Measurements from ENCODE around the gene NELFE. TPM values are rescaled to one million over a fixed set of nuclear protein-coding genes. Genes with fewer than 3 reads are reported as not detected.
"Not testable (repeated sequence)": the region's sequence is repeated elsewhere in the genome, so short reads cannot be mapped to it uniquely, and the experiment has no call there.

The NELFE gene
- total and polyA plus RNA-seq, 5 experiments from 2014 or later: 41.7 to 68.6 (median 55.9) TPM

DNA sequence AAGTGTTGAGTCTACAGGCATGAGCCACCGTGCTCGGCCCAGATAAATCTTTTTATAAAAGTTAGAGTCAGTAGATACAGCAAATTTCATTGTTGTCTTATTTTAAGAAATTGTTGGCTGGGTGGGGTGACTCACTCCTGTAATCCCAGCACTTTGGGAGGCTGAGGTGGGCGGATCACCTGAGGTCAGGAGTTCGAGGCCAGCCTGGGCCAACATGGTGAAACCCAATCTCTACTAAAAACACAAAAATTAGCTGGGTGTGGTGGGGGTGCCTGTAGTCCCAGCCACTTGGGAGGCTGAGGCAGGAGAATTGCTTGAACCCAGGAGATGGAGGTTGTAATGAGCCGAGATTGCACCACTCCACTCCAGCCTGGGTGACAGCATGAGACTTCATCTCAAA lies 50.5 kb downstream of the NELFE start:
- ATAC-seq, H3K4me1 Mint-ChIP-seq, DNase-seq, H3K4me3 Mint-ChIP-seq, H3K36me3 Mint-ChIP-seq, H3K27me3 Mint-ChIP-seq, H3K9me3 Mint-ChIP-seq, H3K27ac Mint-ChIP-seq: not testable (repeated sequence)
- POLR2A ChIA-PET: interaction anchor here (0.7 to 2.0 kb wide), 3 partner anchors 10 to 41 kb away, joined by 4 to 8 read pairs (median 7); partner anchors contain the start of gene EHMT2

DNA sequence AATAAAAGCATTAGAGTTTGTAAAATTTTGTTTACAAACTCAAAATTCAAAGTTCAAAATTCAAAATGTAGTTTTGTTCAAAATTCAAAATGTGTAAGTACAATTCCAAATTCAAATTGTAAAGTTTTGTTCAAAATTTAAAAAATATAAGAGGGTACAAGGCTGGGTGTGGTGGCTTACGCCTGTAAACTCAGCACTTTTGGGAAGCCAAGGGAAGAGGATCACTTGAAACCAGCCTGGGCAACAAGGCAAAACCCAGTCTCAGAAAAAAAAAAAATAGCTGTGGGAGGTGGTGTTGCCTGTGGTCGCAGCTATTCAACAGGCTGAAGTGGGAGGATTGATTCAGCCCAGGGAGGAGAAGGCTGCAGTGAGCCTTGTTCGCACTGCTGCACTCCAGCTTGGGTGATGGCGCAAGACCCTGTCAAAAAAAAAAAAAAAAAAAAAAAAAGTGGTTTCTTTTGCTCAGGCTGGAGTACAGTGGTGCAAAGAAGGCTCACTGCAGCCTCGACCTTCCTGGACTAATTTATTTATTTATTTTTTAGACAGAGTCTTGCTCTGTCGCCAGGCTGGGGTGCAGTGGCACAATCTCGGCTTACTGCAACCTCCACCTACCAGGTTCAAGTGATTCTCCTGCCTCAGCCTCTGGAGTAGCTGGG lies 51.5 kb downstream of the NELFE start:
- H3K36me3 Mint-ChIP-seq: no peaks in the 10 kb centered on the region
- no peak overlapping the region for H3K4me3 Mint-ChIP-seq
- ATAC-seq (no peak), DNase-seq (no peak)
- peaks cover 0 to 5% (median 0%) of the 10 kb centered on the region in 5 donors for H3K27me3 Mint-ChIP-seq
- POLR2A ChIA-PET: interaction anchor here (1.1 kb wide), 1 partner anchor 10 kb away, joined by 7 read pairs; the partner anchor contains the start of gene EHMT2
- peaks cover 8 to 10% (median 9%) of the 10 kb centered on the region in 4 donors for H3K4me1 Mint-ChIP-seq
- H3K27ac Mint-ChIP-seq: no peak overlapping the region
- no peaks in the 10 kb centered on the region for H3K9me3 Mint-ChIP-seq

- peaks cover 8 to 15% (median 10%) of the 10 kb centered on the region in 4 donors for H3K4me1 Mint-ChIP-seq
Measured at GRCh38 chr6:31906727-31907126, 52.0 kb downstream of the NELFE start.

GRCh38 chr6:31906122-31906521 lies 52.6 kb downstream of the NELFE start:
- DNase-seq (no peak), ATAC-seq (no peak)
- H3K4me3 Mint-ChIP-seq: no peak overlapping the region
- H3K36me3 Mint-ChIP-seq: no peaks in the 10 kb centered on the region
- no peaks in the 10 kb centered on the region for H3K9me3 Mint-ChIP-seq
- peaks cover 8 to 15% (median 11%) of the 10 kb centered on the region in 4 donors for H3K4me1 Mint-ChIP-seq
- POLR2A ChIA-PET: no interaction called here
- no peak overlapping the region for H3K27ac Mint-ChIP-seq
- H3K27me3 Mint-ChIP-seq: peaks cover 0 to 5% (median 0%) of the 10 kb centered on the region in 5 donors

More at GRCh38 chr6:31906727-31907126, 52.0 kb downstream of the NELFE start:
- ATAC-seq, H3K27me3 Mint-ChIP-seq, POLR2A ChIA-PET, H3K36me3 Mint-ChIP-seq, H3K9me3 Mint-ChIP-seq, H3K27ac Mint-ChIP-seq, H3K4me3 Mint-ChIP-seq, DNase-seq: not testable (repeated sequence)

DNA sequence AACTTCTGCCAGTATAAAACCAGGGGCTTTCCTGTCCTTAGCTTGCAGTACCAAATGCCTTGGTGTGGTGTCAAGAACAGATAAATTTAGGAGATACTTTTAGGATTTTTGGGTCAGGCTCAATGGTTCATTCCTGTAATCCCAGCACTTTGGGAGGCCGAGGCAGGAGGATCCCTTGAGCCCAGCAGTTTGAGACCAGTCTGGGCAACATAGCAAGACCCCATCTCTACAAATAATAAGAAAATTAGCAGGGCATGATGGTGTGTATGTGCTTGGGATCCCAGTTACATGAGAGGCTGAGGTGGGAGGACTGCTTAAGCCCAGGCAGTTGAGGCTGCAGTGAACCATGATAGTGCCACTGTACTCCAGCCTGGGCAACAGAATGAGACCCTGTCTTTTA lies 53.7 kb downstream of the NELFE start:
- Mint-ChIP-seq H3K4me3 (peak overlapping the region in 1 of 10 donors; percentile 4), H3K27me3 (peaks cover 0 to 5% (median 0%) of the 10 kb centered on the region in 5 donors), H3K4me1 (peaks cover 10 to 15% (median 12%) of the 10 kb centered on the region in 4 donors), H3K9me3 (no peaks in the 10 kb centered on the region), H3K27ac (no peak overlapping the region), H3K36me3 (no peaks in the 10 kb centered on the region)
- POLR2A ChIA-PET: interaction anchor here (0.6 to 1.3 kb wide), 2 partner anchors 47 to 70 kb away, joined by 3 read pairs; no protein-coding TSS in a partner anchor
- DNase-seq (no peak), ATAC-seq (no peak)

GRCh38 chr6:31903957-31904356 lies 54.8 kb downstream of the NELFE start:
- H3K36me3 Mint-ChIP-seq: no peaks in the 10 kb centered on the region
- no peaks in the 10 kb centered on the region for H3K9me3 Mint-ChIP-seq
- ATAC-seq: no peak
- peak overlapping the region in 3 of 10 donors; percentile 1 to 17 (median 9) for H3K4me3 Mint-ChIP-seq
- DNase-seq: no peak
- peaks cover 18 to 25% (median 23%) of the 10 kb centered on the region in 4 donors for H3K4me1 Mint-ChIP-seq
- no peak overlapping the region for H3K27ac Mint-ChIP-seq
- POLR2A ChIA-PET: interaction anchor here (1.1 to 1.3 kb wide), 2 partner anchors 48 to 201 kb away, joined by 3 read pairs; partner anchors contain the start of gene ABHD16A
- peaks cover 0 to 5% (median 0%) of the 10 kb centered on the region in 5 donors for H3K27me3 Mint-ChIP-seq

Small RNA genes lying within 50 kb of the gene (microRNA-seq; reads per million reads assigned to microRNA genes)
- not detected for gene MIR1236 (ENCODE audit: borderline microRNAs expressed)

Other genes starting within 250 kb of the NELFE start
Only the 30 nearest of the 35 such genes appear.
- gene DDAH2, start 229.7 kb downstream of the NELFE start, total RNA-seq: 1 to 10 TPM; 3.1 to 5.1 TPM
- 10 to 100 TPM in 2 of 3 donors, 1 to 10 TPM in 1; 8.0 to 14.7 (median 10.3) TPM for gene DDAH2, start 229.7 kb downstream of the NELFE start, polyA plus RNA-seq
- gene CLIC1, start 222.4 kb downstream of the NELFE start, total RNA-seq: 10 to 100 TPM; 23.7 to 27.1 TPM
- 100 to 1,000 TPM in 2 of 3 donors, 10 to 100 TPM in 1; 95.1 to 345 (median 114) TPM for gene CLIC1, start 222.4 kb downstream of the NELFE start, polyA plus RNA-seq
- gene MSH5, start 219.0 kb downstream of the NELFE start, total RNA-seq: 1 to 10 TPM; 7.2 to 8.3 TPM
- gene MSH5, start 219.0 kb downstream of the NELFE start, polyA plus RNA-seq: 1 to 10 TPM in 2 of 3 donors, under 1 TPM in 1; 0.61 to 1.1 (median 1.1) TPM
- 1 to 10 TPM; 1.6 to 2.1 TPM for gene SAPCD1, start 196.3 kb downstream of the NELFE start, total RNA-seq
- gene SAPCD1, start 196.3 kb downstream of the NELFE start, polyA plus RNA-seq: not detected
- gene VWA7, start 181.6 kb downstream of the NELFE start, total RNA-seq: under 1 TPM; 0.47 to 0.52 TPM
- gene VWA7, start 181.6 kb downstream of the NELFE start, polyA plus RNA-seq: under 1 TPM in 1 of 3 donors, not detected in 2; 0.34 TPM
- gene VARS1, start 163.2 kb downstream of the NELFE start, total RNA-seq: 10 to 100 TPM; 37.6 to 40.3 TPM
- gene VARS1, start 163.2 kb downstream of the NELFE start, polyA plus RNA-seq: 10 to 100 TPM; 27.5 to 37.8 (median 30.3) TPM
- 10 to 100 TPM; 28.9 to 31.9 TPM for gene LSM2, start 152.0 kb downstream of the NELFE start, total RNA-seq
- gene LSM2, start 152.0 kb downstream of the NELFE start, polyA plus RNA-seq: 10 to 100 TPM; 67.1 to 80.3 (median 77.9) TPM
- 1 to 10 TPM; 3.5 to 4.0 TPM for gene HSPA1L, start 143.7 kb downstream of the NELFE start, total RNA-seq
- gene HSPA1L, start 143.7 kb downstream of the NELFE start, polyA plus RNA-seq: 1 to 10 TPM in 2 of 3 donors, under 1 TPM in 1; 0.56 to 1.6 (median 1.6) TPM
- gene HSPA1A, start 143.4 kb downstream of the NELFE start, total RNA-seq: 10 to 100 TPM; 54.8 to 56.9 TPM
- gene HSPA1A, start 143.4 kb downstream of the NELFE start, polyA plus RNA-seq: 10 to 100 TPM in 2 of 3 donors, 1 to 10 TPM in 1; 6.9 to 17.3 (median 11.4) TPM
- gene HSPA1B, start 131.2 kb downstream of the NELFE start, total RNA-seq: 10 to 100 TPM; 39.6 to 42.2 TPM
- gene HSPA1B, start 131.2 kb downstream of the NELFE start, polyA plus RNA-seq: 1 to 10 TPM in 2 of 3 donors, under 1 TPM in 1; 0.28 to 1.3 (median 1.2) TPM
- gene NEU1, start 96.2 kb downstream of the NELFE start, total RNA-seq: 10 to 100 TPM; 15.0 to 15.8 TPM
- gene NEU1, start 96.2 kb downstream of the NELFE start, polyA plus RNA-seq: 10 to 100 TPM; 10.9 to 17.9 (median 16.2) TPM
- not detected for gene SLC44A4, start 80.0 kb downstream of the NELFE start, total RNA-seq
- gene SLC44A4, start 80.0 kb downstream of the NELFE start, polyA plus RNA-seq: not detected
- gene EHMT2, start 61.3 kb downstream of the NELFE start, total RNA-seq: 10 to 100 TPM; 77.1 to 81.8 TPM
- gene EHMT2, start 61.3 kb downstream of the NELFE start, polyA plus RNA-seq: 10 to 100 TPM; 37.3 to 57.9 (median 43.0) TPM
- 1 to 10 TPM; 3.1 to 3.7 TPM for gene ZBTB12, start 56.9 kb downstream of the NELFE start, total RNA-seq
- not detected for gene ZBTB12, start 56.9 kb downstream of the NELFE start, polyA plus RNA-seq
- 1 to 10 TPM; 3.8 to 4.3 TPM for gene C2, start 31.3 kb downstream of the NELFE start, total RNA-seq
- not detected for gene C2, start 31.3 kb downstream of the NELFE start, polyA plus RNA-seq
- 1 to 10 TPM; 1.0 to 1.4 TPM for gene CFB, start 12.9 kb downstream of the NELFE start, total RNA-seq
- gene CFB, start 12.9 kb downstream of the NELFE start, polyA plus RNA-seq: under 1 TPM in 2 of 3 donors, not detected in 1; 0.22 to 0.61 TPM
- 100 to 1,000 TPM; 130 to 141 TPM for gene SKIC2, start 204 bp upstream of the NELFE start, total RNA-seq
- 10 to 100 TPM; 18.1 to 19.9 (median 19.4) TPM for gene SKIC2, start 204 bp upstream of the NELFE start, polyA plus RNA-seq
- 10 to 100 TPM; 36.4 to 41.0 TPM for gene DXO, start 13.2 kb upstream of the NELFE start, total RNA-seq
- gene DXO, start 13.2 kb upstream of the NELFE start, polyA plus RNA-seq: 10 to 100 TPM; 12.5 to 16.4 (median 14.5) TPM
- gene C4A, start 23.1 kb upstream of the NELFE start, total RNA-seq: 1 to 10 TPM; 5.9 to 6.0 TPM
- under 1 TPM in 1 of 3 donors, not detected in 2; 0.81 TPM for gene C4A, start 23.1 kb upstream of the NELFE start, polyA plus RNA-seq
- 1 to 10 TPM; 7.7 to 8.7 TPM for gene C4B, start 55.8 kb upstream of the NELFE start, total RNA-seq
- gene C4B, start 55.8 kb upstream of the NELFE start, polyA plus RNA-seq: under 1 TPM in 1 of 3 donors, not detected in 2; 0.31 TPM
- gene CYP21A2, start 79.4 kb upstream of the NELFE start, total RNA-seq: 1 to 10 TPM; 1.2 to 1.8 TPM
- not detected for gene CYP21A2, start 79.4 kb upstream of the NELFE start, polyA plus RNA-seq
- 10 to 100 TPM; 14.5 to 17.8 TPM for gene TNXB, start 150.4 kb upstream of the NELFE start, total RNA-seq
- gene TNXB, start 150.4 kb upstream of the NELFE start, polyA plus RNA-seq: under 1 TPM in 1 of 3 donors, not detected in 2; 0.13 TPM
- gene ATF6B, start 169.3 kb upstream of the NELFE start, total RNA-seq: 100 to 1,000 TPM; 140 to 141 TPM
- 10 to 100 TPM; 17.5 to 25.7 (median 21.4) TPM for gene ATF6B, start 169.3 kb upstream of the NELFE start, polyA plus RNA-seq
- 1 to 10 TPM; 1.8 to 2.1 TPM for gene FKBPL, start 171.3 kb upstream of the NELFE start, total RNA-seq
- 1 to 10 TPM in 1 of 3 donors, under 1 TPM in 2; 0.37 to 2.5 (median 0.51) TPM for gene FKBPL, start 171.3 kb upstream of the NELFE start, polyA plus RNA-seq
- 1 to 10 TPM; 5.5 to 5.6 TPM for gene PRRT1, start 193.0 kb upstream of the NELFE start, total RNA-seq
- 1 to 10 TPM; 1.2 to 3.6 (median 2.8) TPM for gene PRRT1, start 193.0 kb upstream of the NELFE start, polyA plus RNA-seq
- gene PPT2, start 195.2 kb upstream of the NELFE start, total RNA-seq: 10 to 100 TPM; 22.6 to 23.1 TPM
- 10 to 100 TPM; 17.3 to 20.6 (median 18.3) TPM for gene PPT2, start 195.2 kb upstream of the NELFE start, polyA plus RNA-seq
- gene EGFL8, start 205.6 kb upstream of the NELFE start, total RNA-seq: 10 to 100 TPM; 29.3 to 30.1 TPM
- under 1 TPM in 1 of 3 donors, not detected in 2; 0.61 TPM for gene EGFL8, start 205.6 kb upstream of the NELFE start, polyA plus RNA-seq
- gene AGPAT1, start 217.1 kb upstream of the NELFE start, total RNA-seq: 10 to 100 TPM; 27.5 to 28.6 TPM
- 10 to 100 TPM; 16.3 to 19.5 (median 19.1) TPM for gene AGPAT1, start 217.1 kb upstream of the NELFE start, polyA plus RNA-seq
- 10 to 100 TPM; 38.6 to 40.0 TPM for gene RNF5, start 219.4 kb upstream of the NELFE start, total RNA-seq
- 100 to 1,000 TPM; 102 to 117 (median 102) TPM for gene RNF5, start 219.4 kb upstream of the NELFE start, polyA plus RNA-seq
- 10 to 100 TPM; 56.0 to 60.3 TPM for gene AGER, start 225.3 kb upstream of the NELFE start, total RNA-seq
- 1 to 10 TPM in 1 of 3 donors, under 1 TPM in 2; 0.09 to 1.9 (median 0.25) TPM for gene AGER, start 225.3 kb upstream of the NELFE start, polyA plus RNA-seq